Right ventricle myocardium inferior (tissue), 1 donor: Measurements from ENCODE around the gene PREP. TPM values are rescaled to one million over a fixed set of nuclear protein-coding genes. Genes with fewer than 3 reads are reported as not detected.
"Not testable (repeated sequence)": the region's sequence is repeated elsewhere in the genome, so short reads cannot be mapped to it uniquely, and the experiment has no call there.

Experiments
- ATAC-seq: fragments of 200-7000 bp; cut with Tn5 transposase; one replicate; pipeline ENCODE4 v1.9.1; 2020; ENCODE audit warnings: mild to moderate bottlenecking, moderate library complexity
- DNase-seq: peaks from one replicate; pipeline ENCODE4 v3.0.0; 2021; ENCODE audit errors: missing footprints
- intact Hi-C: fragments of 100-400 bp; cut with DNase I; formaldehyde crosslinking; loops from one replicate; pipeline ENCODE4 v1.11.0; 2022
- total RNA-seq: library from RNA; stranded (reverse); fragmentation: NEBNext Ultra II Directional; extraction: Animal tissue kit (Norgen Biotek cat#: 25700); gene quantifications from one replicate; pipeline ENCODE4 v1.2.1, GENCODE V29; 2021
- donor health status: DM: no; HTN: yes; CAD: no; lungs with severe emphysema.

The PREP gene
- total RNA-seq, 1 donor from 2014 or later = 26.6 TPM

- DNase-seq (no peak), ATAC-seq (no peak)
- intact Hi-C loops = loop anchor here (5.0 kb wide), 1 partner anchor 222 kb away; a partner anchor contains a TSS
These were observed 43.2 kb downstream of the PREP start for GRCh38 chr6:105359419-105360370.

GRCh38 chr6:105357165-105357564 lies 45.7 kb downstream of the PREP start:
- ATAC-seq = no peak
- DNase-seq = no peak
- intact Hi-C loops = no loop called here

GRCh38 chr6:105352037-105352617 lies 50.8 kb downstream of the PREP start:
- intact Hi-C loops = no loop called here
- ATAC-seq = no peak
- DNase-seq = no peak

GRCh38 chr6:105348897-105349296 lies 54.0 kb downstream of the PREP start:
- ATAC-seq (no peak), DNase-seq (no peak)
- intact Hi-C loops = no loop called here

GRCh38 chr6:105346052-105346451 lies 56.8 kb downstream of the PREP start:
- intact Hi-C loops = no loop called here
- ATAC-seq = no peak
- DNase-seq = no peak

- intact Hi-C loops = no loop called here
- ATAC-seq (peak; percentile 8), DNase-seq (no peak)
These were observed 57.4 kb downstream of the PREP start for GRCh38 chr6:105345506-105345905.

- DNase-seq (no peak), ATAC-seq (no peak)
- intact Hi-C loops = no loop called here
These were observed 58.0 kb downstream of the PREP start for GRCh38 chr6:105344881-105345370.

- intact Hi-C loops, DNase-seq, ATAC-seq: not testable (repeated sequence)
These were observed 64.4 kb downstream of the PREP start for GRCh38 chr6:105338350-105338983.

- ATAC-seq = no peak
These were observed 65.9 kb downstream of the PREP start for GRCh38 chr6:105336986-105337385.

GRCh38 chr6:105332576-105332975 lies 70.3 kb downstream of the PREP start:
- no peak for DNase-seq
- no peak for ATAC-seq
- intact Hi-C loops = no loop called here

More at GRCh38 chr6:105336986-105337385, 65.9 kb downstream of the PREP start:
- no peak for DNase-seq
- intact Hi-C loops = no loop called here

- intact Hi-C loops = no loop called here
- no peak for ATAC-seq
These were observed 71.0 kb downstream of the PREP start for GRCh38 chr6:105331927-105332326.

GRCh38 chr6:105330913-105331312 lies 72.0 kb downstream of the PREP start:
- ATAC-seq (no peak), DNase-seq (no peak)
- intact Hi-C loops = no loop called here

More at GRCh38 chr6:105331927-105332326, 71.0 kb downstream of the PREP start:
- no peak for DNase-seq

GRCh38 chr6:105330364-105330763 lies 72.5 kb downstream of the PREP start:
- ATAC-seq (peak; percentile 44), DNase-seq (no peak)
- intact Hi-C loops = no loop called here

GRCh38 chr6:105326833-105327770 lies 75.8 kb downstream of the PREP start:
- no peak for ATAC-seq
- intact Hi-C loops = no loop called here
- DNase-seq = no peak

GRCh38 chr6:105326216-105326615 lies 76.7 kb downstream of the PREP start:
- intact Hi-C loops = no loop called here
- peak; percentile 57 for ATAC-seq
- DNase-seq = no peak

- ATAC-seq (no peak), DNase-seq (no peak)
- intact Hi-C loops = no loop called here
These were observed 78.4 kb downstream of the PREP start for GRCh38 chr6:105324386-105324950.

GRCh38 chr6:105322499-105323225 lies 80.2 kb downstream of the PREP start:
- DNase-seq (no peak), ATAC-seq (no peak)
- intact Hi-C loops = no loop called here
